K562 (cell line): ENCODE data around the gene PARD3B. TPM values are rescaled to one million over a fixed set of nuclear protein-coding genes. Genes with fewer than 3 reads are reported as not detected.

Experiments used
- ATAC-seq: fragments of 200-7000 bp; cut with Tn5 transposase; 3 replicates; pipeline ENCODE4 v1.9.1; 2020; ENCODE audit warnings: moderate library complexity
- BruUV-seq: library from RNA; stranded (reverse); fragments of 400-500 nt; replicated peaks from 2 replicates; lab custom pipeline; 2021; lab: Mats Ljungman, UMichigan
- CTCF ChIA-PET: fragments of 300-600 bp; formaldehyde crosslinking; extraction: SDS; loops from one replicate; lab custom pipeline; 2021; ENCODE audit warnings: low intra/inter-chr PET ratio; lab: Yijun Ruan, JAX
- POLR2A ChIA-PET: fragments of 300-600, 350-650 bp; sonication (Branson Sonifier 250); formaldehyde crosslinking; extraction: SDS; loops from one replicate; lab custom pipeline; 2021; ENCODE audit warnings: antibody characterized with exemption, inconsistent platforms; lab: Yijun Ruan, JAX
- DNase-seq, 4 experiments: peaks; one replicate each; pipeline versions ENCODE4 v3.0.0 to v3.0.0-alpha.2; 2011 to 2018; ENCODE audit warnings: low spot score in 3 of 4, mixed read lengths in 3 of 4; ENCODE audit errors: extremely low read depth in 1 of 4
- FAIRE-seq: peaks from 2 replicates; lab custom pipeline; 2011; peaks lifted over from hg19 to GRCh38; lab: Jason Lieb, UNC
- H2AFZ ChIP-seq: 2 replicates; pipeline ENCODE4 v1.6.0; 2011; ENCODE audit warnings: low read depth, low read length, control low read depth, inconsistent platforms
- H3K27ac ChIP-seq: fragments of 200-600 bp; 3 replicates; pipeline ENCODE4 v1.8.0; 2011; ENCODE audit warnings: low read depth, mild to moderate bottlenecking, control low read depth, inconsistent platforms, low read length, moderate library complexity, mixed read lengths; ENCODE audit errors: extremely low read depth
- H3K27me3 ChIP-seq, 2 experiments: fragments of 300-600 bp in 1 of 2; 2 replicates in 1 of 2; 3 replicates in 1 of 2; pipeline versions ENCODE4 v1.6.0 to v1.8.0; 2011; ENCODE audit warnings: inconsistent platforms in 2 of 2, low read length in 2 of 2, mild to moderate bottlenecking in 1 of 2, mixed read lengths in 1 of 2, moderate library complexity in 1 of 2; ENCODE audit not compliant: control insufficient read depth in 2 of 2, insufficient read depth in 2 of 2
- H3K36me3 ChIP-seq: fragments of 300-600 bp; 3 replicates; pipeline ENCODE4 v1.8.0; 2011; ENCODE audit warnings: mild to moderate bottlenecking, low read length, inconsistent platforms; ENCODE audit not compliant: control insufficient read depth, insufficient read depth
- H3K4me1 ChIP-seq, 2 experiments: fragments of 200-600 bp in 1 of 2; replicated peaks in 1 of 2; 2 replicates in 1 of 2; 3 replicates in 1 of 2; pipeline versions ENCODE4 v1.5.1 to v1.8.0; 2011; ENCODE audit warnings: inconsistent platforms in 2 of 2, low read length in 2 of 2, mild to moderate bottlenecking in 1 of 2, mixed read lengths in 1 of 2, moderate library complexity in 1 of 2; ENCODE audit not compliant: control insufficient read depth in 2 of 2, insufficient read depth in 2 of 2
- H3K4me2 ChIP-seq: 2 replicates; pipeline ENCODE4 v1.6.1; 2011; ENCODE audit warnings: low read length, control low read depth, inconsistent platforms, mixed read lengths; ENCODE audit not compliant: insufficient read depth
- H3K4me3 ChIP-seq: fragments of 200-600 bp; sonication (generic), shearing (Covaris generic); 2 replicates; pipeline ENCODE4 v1.5.1; 2016; ENCODE audit warnings: control low read depth, inconsistent platforms
- H3K79me2 ChIP-seq: fragments of 200-600 bp; 3 replicates; pipeline ENCODE4 v1.8.0; 2011; ENCODE audit warnings: low read length, inconsistent platforms; ENCODE audit not compliant: control insufficient read depth, insufficient read depth
- H3K9ac ChIP-seq, 2 experiments: 2 replicates each; pipeline versions ENCODE4 v1.6.0 to v1.6.1; 2011; ENCODE audit warnings: low read depth in 2 of 2, low read length in 2 of 2, control low read depth in 1 of 2, inconsistent platforms in 1 of 2, mild to moderate bottlenecking in 1 of 2, mixed read lengths in 1 of 2; ENCODE audit not compliant: insufficient read depth in 1 of 2
- H3K9me1 ChIP-seq: one replicate; pipeline ENCODE4 v1.6.0; 2011; ENCODE audit warnings: inconsistent platforms, mild to moderate bottlenecking, low read length, moderate library complexity; ENCODE audit not compliant: control insufficient read depth, insufficient read depth
- H3K9me3 ChIP-seq: replicated peaks from 2 replicates; pipeline ENCODE4 v1.5.1; 2011; ENCODE audit warnings: low read depth, low read length, inconsistent platforms; ENCODE audit not compliant: control insufficient read depth, insufficient read depth
- H4K20me1 ChIP-seq: replicated peaks from 2 replicates; pipeline ENCODE4 v1.6.1; 2011; ENCODE audit warnings: low read length, inconsistent platforms, mixed read lengths; ENCODE audit not compliant: control insufficient read depth, insufficient read depth
- ARNT ChIP-seq, 2 experiments: fragments of 450-650 bp; IDR thresholded peaks; 2 replicates each; pipeline ENCODE4 v1.6.1; 2016; ENCODE audit warnings: mild to moderate bottlenecking in 1 of 2
- NFIC ChIP-seq: fragments of 450-650 bp; IDR thresholded peaks from 2 replicates; pipeline ENCODE4 v1.6.1; 2017; ENCODE audit warnings: mild to moderate bottlenecking, inconsistent platforms
- POLR2H ChIP-seq: IDR thresholded peaks from 2 replicates; pipeline ENCODE4 v1.6.1; 2016; ENCODE audit warnings: missing genetic modification characterization, low read depth, mild to moderate bottlenecking, control low read depth, missing compliant biosample characterization, moderate library complexity
- TAF9B ChIP-seq: fragments of 450-650 bp; IDR thresholded peaks from 2 replicates; pipeline ENCODE4 v1.6.1; 2018; ENCODE audit warnings: mild to moderate bottlenecking; ENCODE audit not compliant: partially characterized antibody
- ZNF175 ChIP-seq: fragments of 200-800 bp; sonication (Bioruptor generic); IDR thresholded peaks from 2 replicates; pipeline ENCODE4 v1.6.1; 2016; ENCODE audit warnings: low read depth, mild to moderate bottlenecking, missing genetic modification characterization, missing compliant biosample characterization
- WGBS: fragments of 100-300 bp; shearing (Covaris generic); methylation state at CpG from one replicate; pipeline ENCODE4 v1.1.6; 2016; ENCODE audit warnings: low coverage, mixed read lengths; ENCODE audit not compliant: insufficient coverage; ENCODE audit errors: missing lambda C conversion rate; 5-methylcytosine and 5-hydroxymethylcytosine counted together
- in situ Hi-C: fragments of 300-500 bp; cut with MboI; formaldehyde crosslinking; loops from 4 replicates; pipeline ENCODE4 v1.15.0; 2018; ENCODE audit warnings: inconsistent platforms, mixed read lengths
- intact Hi-C: fragments of 100-400 bp; cut with micrococcal nuclease; formaldehyde crosslinking; loops from 2 replicates; pipeline ENCODE4 v1.14.2; 2022
- polyA plus RNA-seq, 8 experiments: library from polyadenylated mRNA; depleted of rRNA in 4 of 8; stranded (reverse) in 5 of 8; unstranded in 3 of 8; fragments of >200 nt; fragmentation: Nextera tagmentation in 2 of 8; fragmentation: Illumina TruSeq in 1 of 8; extraction: Ambion mirVana in 2 of 8; extraction: Trizol in 1 of 8; gene quantifications; 2 replicates each; pipeline versions ENCODE4 v1.2.1 to v1.2.3, GENCODE V29; 2011 to 2014; ENCODE audit warnings: inconsistent platforms in 1 of 8, missing spikeins in 1 of 8
- total RNA-seq, 7 experiments: library from RNA; depleted of rRNA in 6 of 7; stranded (reverse); fragments of >200 nt in 6 of 7; fragmentation: Illumina TruSeq in 2 of 7; extraction: Trizol in 2 of 7; gene quantifications; 2 replicates each; pipeline versions ENCODE4 v1.2.1 to v1.2.3, GENCODE V29; 2011 to 2021; ENCODE audit warnings: low replicate concordance in 1 of 7

Gene PARD3B
- total and polyA plus RNA-seq, 9 of the 15 experiments (the other 6 are each of a cell fraction or from before 2014, with no cell fraction given) = 0.15 to 3.0 (median 1.1) TPM

DNA sequence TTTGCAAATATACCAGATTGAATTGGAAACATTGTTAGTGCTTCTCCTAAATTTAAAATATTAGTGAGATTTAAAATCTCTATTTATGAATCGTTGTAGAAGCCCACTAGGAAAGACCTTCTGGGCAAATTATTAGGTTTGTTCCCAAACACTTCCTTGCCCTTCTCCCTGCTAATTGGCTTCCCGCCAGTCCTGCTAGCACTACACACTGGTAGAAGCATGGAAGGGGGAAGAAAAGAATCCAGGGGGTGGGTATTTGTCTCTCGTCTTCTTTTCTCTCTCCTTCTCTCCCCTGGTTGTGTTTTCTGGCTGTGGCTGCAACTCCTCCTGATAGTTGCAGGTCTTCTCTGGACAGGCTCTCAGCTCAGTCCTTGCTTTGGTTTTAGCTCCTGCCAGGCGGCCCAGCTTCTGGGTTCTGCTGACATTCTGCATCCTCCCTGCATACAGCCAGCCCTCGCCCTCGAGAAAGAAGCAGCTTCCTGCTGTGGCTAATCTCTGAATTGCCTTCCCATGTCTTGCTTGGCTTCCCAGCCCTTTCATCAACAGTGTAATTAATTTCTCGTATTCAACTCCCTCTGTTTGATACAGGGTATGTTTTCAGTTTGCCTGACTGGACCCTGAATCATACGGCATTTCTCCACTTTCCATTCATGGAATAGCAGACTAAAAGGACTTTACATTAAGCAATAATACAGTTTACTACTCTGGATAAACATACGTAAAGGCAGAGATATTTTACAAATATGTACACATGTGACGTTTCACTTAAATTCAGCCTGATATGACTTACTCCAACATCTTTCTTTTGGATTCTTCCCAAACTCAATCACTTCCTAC, 6.9 kb upstream of the PARD3B start:
- Histone ChIP-seq H3K9me3 (no peaks in the 10 kb centered on the region), H4K20me1 (no peaks in the 10 kb centered on the region), H3K4me3 (no peak overlapping the region), H2AFZ (peak overlapping the region; percentile 59), H3K27me3 (no peaks in the 10 kb centered on the region), H3K9ac (peak overlapping the region in 1 of 2 experiments; percentile 2; a peak in 1 of 4 replicates), H3K36me3 (no peaks in the 10 kb centered on the region), H3K79me2 (no peaks in the 10 kb centered on the region), H3K27ac (no peak overlapping the region; the same call in 2 of the 3 replicates), H3K4me2 (no peak overlapping the region), H3K4me1 (peaks cover 0 to 12% of the 10 kb centered on the region in 2 experiments; a peak in 2 of 5 replicates), H3K9me1 (no peaks in the 10 kb centered on the region)
- FAIRE-seq = peak; percentile 11
- peak; percentile 53 for ATAC-seq
- DNase-seq = peak in 1 of 4 experiments; percentile 7
- ChIA-PET CTCF (no interaction called here), POLR2A (no interaction called here)
- in situ Hi-C loops = no loop called here
- WGBS = 15% methylated on average over 7 of the region's 10 CpGs
- no peak for TF ChIP-seq TAF9B
- TF ChIP-seq POLR2H (tag) = 0 out of 2 replicates have a peak, but pooled peaks have one; percentile 3
- peak; percentile 56 for TF ChIP-seq NFIC
- 0 out of 2 replicates have a peak, but pooled peaks have one; percentile 19 for TF ChIP-seq ZNF175
- no peak for TF ChIP-seq ARNT (IDR thresholded peaks at IDR 0.05)
- BruUV-seq = no TSS peak
- intact Hi-C loops = no loop called here
